Prostate gland (tissue), 2 donors: ENCODE results near the gene HS6ST3. TPM values are rescaled to one million over a fixed set of nuclear protein-coding genes. Genes with fewer than 3 reads are reported as not detected.
"Not testable (repeated sequence)": the region's sequence is repeated elsewhere in the genome, so short reads cannot be mapped to it uniquely, and the experiment has no call there.

Experiments used
- DNase-seq: peaks from one replicate; pipeline ENCODE4 v3.0.0-alpha.2; 2019; ENCODE audit warnings: low spot score
- H3K27ac ChIP-seq, 2 donors: fragments of 200-600 bp; sonication (generic); 2 replicates each; pipeline ENCODE4 v1.5.1; 2017 to 2019
- H3K27me3 ChIP-seq: fragments of 200-600 bp; sonication (generic); replicated peaks from 2 replicates; pipeline ENCODE4 v1.5.1; 2019; ENCODE audit not compliant: insufficient read depth
- H3K36me3 ChIP-seq, 2 donors: fragments of 200-600 bp; sonication (generic); 1 replicate in 1 of 2; 2 replicates in 1 of 2; pipeline versions ENCODE4 v1.5.1 to v1.8.1; 2017 to 2019
- H3K4me1 ChIP-seq: fragments of 200-600 bp; sonication (generic); replicated peaks from 2 replicates; pipeline ENCODE4 v1.5.1; 2019
- H3K4me3 ChIP-seq, 2 donors: fragments of 200-600 bp; sonication (generic); 2 replicates each; pipeline ENCODE4 v1.5.1; 2017 to 2019
- H3K9me3 ChIP-seq: fragments of 200-600 bp; sonication (generic); 2 replicates; pipeline ENCODE4 v1.5.1; 2017
- POLR2A ChIP-seq: fragments of 450-650 bp; IDR thresholded peaks from one replicate; pipeline ENCODE4 v1.6.1; 2016; ENCODE audit warnings: antibody characterized with exemption, mild to moderate bottlenecking
- POLR2AphosphoS5 ChIP-seq: sonication (generic); formaldehyde crosslinking; IDR thresholded peaks from one replicate; pipeline ENCODE4 v1.6.1; 2017; ENCODE audit warnings: antibody characterized with exemption
- WGBS: methylation state at CpG from one replicate; pipeline ENCODE4 v1.1.5; 2018; 5-methylcytosine and 5-hydroxymethylcytosine counted together
- intact Hi-C: fragments of 100-400 bp; cut with DNase I; formaldehyde crosslinking; loops from one replicate; pipeline ENCODE4 v1.14.2; 2022
- total RNA-seq, 2 donors: library from RNA; depleted of rRNA; stranded (reverse); fragments of >200 nt; gene quantifications; one replicate each; pipeline ENCODE4 v1.1.0, GENCODE V29; 2016
- TF ChIP-seq, protein P1 (sequence below), 4 experiments: fragments of 200-600 bp in 2 of 4; fragments of 450-650 bp in 2 of 4; sonication (generic) in 2 of 4; IDR thresholded peaks; 1 replicate in 3 of 4; 2 replicates in 1 of 4; pipeline ENCODE4 v1.5.1; 2016 to 2019; ENCODE audit warnings: antibody characterized with exemption in 4 of 4, mild to moderate bottlenecking in 2 of 4, moderate library complexity in 2 of 4

HS6ST3 gene
- total RNA-seq, 2 donors from 2014 or later: 0.97 to 1.0 TPM

DNA sequence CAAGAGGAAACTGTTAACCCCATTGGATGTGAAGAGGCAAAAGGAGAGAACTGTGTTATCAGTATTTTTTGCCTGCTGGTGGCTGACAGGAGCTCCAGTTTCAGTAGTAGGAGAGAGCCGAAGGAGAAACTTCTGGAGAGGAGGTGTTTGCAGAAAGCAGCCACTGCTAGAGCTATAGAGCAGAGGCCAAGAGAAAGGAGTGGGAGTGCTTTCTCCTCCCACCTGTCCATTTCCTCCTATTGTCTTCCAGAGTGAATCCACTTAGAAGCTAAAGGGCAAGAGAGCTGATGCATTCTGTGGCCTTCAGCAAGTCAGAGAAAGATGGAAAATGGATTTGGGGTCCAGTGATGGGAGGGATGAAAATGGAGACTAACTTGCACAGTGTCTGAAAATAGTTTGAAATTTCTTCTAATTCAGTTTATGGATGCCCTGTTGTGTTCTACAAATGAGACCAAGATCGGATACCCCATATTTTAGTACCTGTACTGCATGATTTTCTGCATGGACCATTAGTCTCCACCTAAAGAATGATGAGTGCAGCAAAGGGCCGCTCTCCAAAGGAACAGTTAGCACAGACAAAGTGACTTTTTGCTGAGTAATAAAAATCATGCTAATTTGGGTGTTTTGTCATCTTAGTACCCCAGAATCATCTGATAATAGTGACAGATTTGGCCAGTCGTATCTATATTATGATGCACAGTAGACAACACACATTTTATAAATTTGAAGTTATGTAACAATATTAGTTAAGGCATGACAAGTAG, 10.7 kb downstream of the HS6ST3 start:
- Histone ChIP-seq H3K36me3 (no peaks in the 10 kb centered on the region), H3K4me3 (no peak overlapping the region), H3K27ac (no peak overlapping the region), H3K27me3 (no peaks in the 10 kb centered on the region), H3K9me3 (no peaks in the 10 kb centered on the region), H3K4me1 (no peaks in the 10 kb centered on the region)
- no peak for DNase-seq
- WGBS: 84% methylated on average over 4 of the region's 4 CpGs
- no peak for TF ChIP-seq POLR2AphosphoS5
- no peak for TF ChIP-seq POLR2A
- TF ChIP-seq, protein P1, sequence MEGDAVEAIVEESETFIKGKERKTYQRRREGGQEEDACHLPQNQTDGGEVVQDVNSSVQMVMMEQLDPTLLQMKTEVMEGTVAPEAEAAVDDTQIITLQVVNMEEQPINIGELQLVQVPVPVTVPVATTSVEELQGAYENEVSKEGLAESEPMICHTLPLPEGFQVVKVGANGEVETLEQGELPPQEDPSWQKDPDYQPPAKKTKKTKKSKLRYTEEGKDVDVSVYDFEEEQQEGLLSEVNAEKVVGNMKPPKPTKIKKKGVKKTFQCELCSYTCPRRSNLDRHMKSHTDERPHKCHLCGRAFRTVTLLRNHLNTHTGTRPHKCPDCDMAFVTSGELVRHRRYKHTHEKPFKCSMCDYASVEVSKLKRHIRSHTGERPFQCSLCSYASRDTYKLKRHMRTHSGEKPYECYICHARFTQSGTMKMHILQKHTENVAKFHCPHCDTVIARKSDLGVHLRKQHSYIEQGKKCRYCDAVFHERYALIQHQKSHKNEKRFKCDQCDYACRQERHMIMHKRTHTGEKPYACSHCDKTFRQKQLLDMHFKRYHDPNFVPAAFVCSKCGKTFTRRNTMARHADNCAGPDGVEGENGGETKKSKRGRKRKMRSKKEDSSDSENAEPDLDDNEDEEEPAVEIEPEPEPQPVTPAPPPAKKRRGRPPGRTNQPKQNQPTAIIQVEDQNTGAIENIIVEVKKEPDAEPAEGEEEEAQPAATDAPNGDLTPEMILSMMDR (IDR thresholded peaks at IDR 0.05): no peak
- intact Hi-C loops: no loop called here

DNA sequence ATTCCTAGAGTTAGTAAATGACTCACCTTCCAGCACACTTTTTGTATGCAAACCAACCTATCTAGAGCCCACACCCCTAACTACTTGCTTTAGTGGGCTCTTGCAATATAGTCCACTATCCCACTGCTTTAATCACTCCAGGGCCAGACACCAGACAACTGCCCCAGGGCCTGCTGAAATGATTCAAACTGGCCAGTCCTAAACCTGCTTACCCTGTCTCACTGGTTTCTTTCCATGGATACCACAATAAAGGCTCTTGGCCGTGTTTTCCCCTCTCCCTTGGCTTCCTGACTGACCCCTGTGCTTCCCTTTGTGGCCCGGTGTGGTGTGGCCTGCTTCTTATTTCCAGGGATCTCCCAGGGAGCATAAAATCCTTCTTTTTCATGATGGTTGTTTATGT, 14.6 kb downstream of the HS6ST3 start:
- no peaks in the 10 kb centered on the region for H3K36me3 ChIP-seq
- TF ChIP-seq POLR2AphosphoS5 (no peak), POLR2A (no peak)
- TF ChIP-seq, protein P1 (IDR thresholded peaks at IDR 0.05): no peak
- no peaks in the 10 kb centered on the region for H3K27me3 ChIP-seq
- DNase-seq: no peak
- intact Hi-C loops: no loop called here
- 20% methylated on average over 2 of the region's 2 CpGs for WGBS
- no peak overlapping the region for H3K27ac ChIP-seq
- no peaks in the 10 kb centered on the region for H3K9me3 ChIP-seq
- no peaks in the 10 kb centered on the region for H3K4me1 ChIP-seq
- H3K4me3 ChIP-seq: no peak overlapping the region

DNA sequence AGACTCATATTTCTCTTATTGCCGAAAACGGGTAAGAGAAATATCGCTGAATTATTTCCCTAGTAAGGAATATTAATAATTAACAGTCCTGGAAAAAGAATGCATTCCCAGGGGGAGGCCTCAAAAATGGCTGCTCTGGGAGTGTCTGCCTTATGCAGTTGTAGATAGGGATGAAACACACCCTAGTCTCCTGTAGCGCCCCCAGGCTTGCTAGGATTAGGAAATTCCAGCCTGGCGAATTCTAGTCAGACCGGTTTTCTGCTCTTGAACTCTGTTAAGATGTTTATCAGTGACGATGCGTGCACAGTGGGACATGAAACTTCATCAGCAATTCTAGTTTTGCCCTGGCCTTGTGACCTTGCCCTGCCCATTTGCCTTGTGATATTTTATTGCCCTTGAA, 18.2 kb downstream of the HS6ST3 start:
- intact Hi-C loops, H3K4me3 ChIP-seq, DNase-seq, H3K27ac ChIP-seq, H3K36me3 ChIP-seq, H3K27me3 ChIP-seq, H3K4me1 ChIP-seq, H3K9me3 ChIP-seq: not testable (repeated sequence)
- 78% methylated on average over 8 of the region's 8 CpGs for WGBS

DNA sequence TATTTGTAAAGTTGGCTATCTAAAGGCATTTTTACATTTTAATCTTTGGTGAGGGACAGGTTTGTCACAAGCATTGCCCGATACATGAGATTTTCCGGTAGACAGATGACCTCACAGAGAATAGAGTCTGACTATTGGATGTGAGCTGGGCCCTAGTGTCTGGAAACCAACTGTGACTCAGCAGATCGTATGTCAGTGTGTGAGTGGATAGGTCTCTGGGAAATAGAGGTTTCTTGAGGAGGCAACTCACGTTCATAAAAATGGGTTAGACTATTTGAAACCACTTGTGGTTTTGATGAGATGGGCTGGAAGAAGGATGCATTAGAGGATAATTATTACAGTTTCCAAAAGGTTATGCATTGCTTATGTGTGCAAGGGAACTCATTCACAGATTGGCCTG, 19.2 kb downstream of the HS6ST3 start:
- intact Hi-C loops: no loop called here
- H3K4me3 ChIP-seq: no peak overlapping the region
- no peak for DNase-seq
- WGBS: 88% methylated on average over 4 of the region's 4 CpGs
- no peaks in the 10 kb centered on the region for H3K27me3 ChIP-seq
- TF ChIP-seq, protein P1 (IDR thresholded peaks at IDR 0.05): no peak
- TF ChIP-seq POLR2AphosphoS5 (no peak), POLR2A (no peak)
- H3K4me1 ChIP-seq: no peaks in the 10 kb centered on the region
- H3K27ac ChIP-seq: no peak overlapping the region
- no peaks in the 10 kb centered on the region for H3K36me3 ChIP-seq
- no peaks in the 10 kb centered on the region for H3K9me3 ChIP-seq

DNA sequence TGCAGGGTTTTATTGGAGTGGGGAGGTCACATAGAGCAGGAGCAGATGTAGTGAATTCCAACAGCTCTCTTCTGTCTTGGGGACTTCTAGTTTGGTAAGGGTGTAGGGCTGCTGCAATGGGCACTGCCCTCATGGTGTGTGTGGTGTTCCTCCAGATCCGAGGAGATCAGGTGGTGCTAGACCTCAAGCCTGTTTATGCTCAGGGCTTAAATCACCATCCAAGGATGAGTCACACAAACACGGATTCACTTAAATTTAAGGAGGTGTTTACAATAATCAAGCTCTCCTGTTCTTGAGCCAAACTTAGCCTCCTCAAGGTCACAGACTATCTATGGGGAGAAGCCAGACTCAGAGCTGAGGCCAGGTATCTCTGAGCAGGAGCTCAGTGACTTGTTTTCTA, 23.0 kb downstream of the HS6ST3 start:
- no peak overlapping the region for H3K4me3 ChIP-seq
- no peak for DNase-seq
- intact Hi-C loops: no loop called here
- TF ChIP-seq POLR2AphosphoS5: no peak
- TF ChIP-seq POLR2A: no peak
- TF ChIP-seq, protein P1 (IDR thresholded peaks at IDR 0.05): no peak
- H3K27me3 ChIP-seq: no peaks in the 10 kb centered on the region
- no peaks in the 10 kb centered on the region for H3K36me3 ChIP-seq
- 52% methylated on average over 2 of the region's 2 CpGs for WGBS
- no peaks in the 10 kb centered on the region for H3K4me1 ChIP-seq
- no peak overlapping the region for H3K27ac ChIP-seq
- H3K9me3 ChIP-seq: no peaks in the 10 kb centered on the region

DNA sequence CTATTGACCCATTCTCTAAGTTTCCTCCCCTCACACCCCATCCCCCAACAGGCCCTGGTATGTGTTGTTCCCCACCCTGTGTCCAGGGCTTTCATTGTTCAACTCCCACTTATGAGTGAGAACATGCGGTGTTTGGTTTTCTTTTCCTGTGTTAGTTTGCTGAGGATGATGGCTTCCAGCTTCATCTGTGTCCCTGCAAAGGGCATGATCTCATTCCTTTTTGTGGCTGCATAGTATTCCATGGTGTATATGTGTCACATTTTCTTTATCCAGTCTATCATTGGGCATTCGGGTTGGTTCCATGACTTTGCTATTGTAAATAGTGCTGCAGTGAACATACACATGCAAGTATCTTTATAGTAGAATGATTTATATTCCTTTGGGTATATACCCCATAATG, 25.5 kb downstream of the HS6ST3 start:
- H3K27ac ChIP-seq, intact Hi-C loops, H3K9me3 ChIP-seq, H3K4me1 ChIP-seq, H3K27me3 ChIP-seq, H3K36me3 ChIP-seq, DNase-seq, H3K4me3 ChIP-seq: not testable (repeated sequence)
- WGBS: 100% methylated on average over 2 of the region's 2 CpGs
